GM19324 (cell line): ENCODE results near the gene NRN1L.

ENCODE experiments used
- ATAC-seq: cut with Tn5 transposase; IDR thresholded peaks from one replicate; pipeline ENCODE4 v1.9.1; 2021; ENCODE audit warnings: mild to moderate bottlenecking, moderate library complexity; ENCODE audit not compliant: unreplicated experiment, low FRiP score

The NRN1L gene

DNA sequence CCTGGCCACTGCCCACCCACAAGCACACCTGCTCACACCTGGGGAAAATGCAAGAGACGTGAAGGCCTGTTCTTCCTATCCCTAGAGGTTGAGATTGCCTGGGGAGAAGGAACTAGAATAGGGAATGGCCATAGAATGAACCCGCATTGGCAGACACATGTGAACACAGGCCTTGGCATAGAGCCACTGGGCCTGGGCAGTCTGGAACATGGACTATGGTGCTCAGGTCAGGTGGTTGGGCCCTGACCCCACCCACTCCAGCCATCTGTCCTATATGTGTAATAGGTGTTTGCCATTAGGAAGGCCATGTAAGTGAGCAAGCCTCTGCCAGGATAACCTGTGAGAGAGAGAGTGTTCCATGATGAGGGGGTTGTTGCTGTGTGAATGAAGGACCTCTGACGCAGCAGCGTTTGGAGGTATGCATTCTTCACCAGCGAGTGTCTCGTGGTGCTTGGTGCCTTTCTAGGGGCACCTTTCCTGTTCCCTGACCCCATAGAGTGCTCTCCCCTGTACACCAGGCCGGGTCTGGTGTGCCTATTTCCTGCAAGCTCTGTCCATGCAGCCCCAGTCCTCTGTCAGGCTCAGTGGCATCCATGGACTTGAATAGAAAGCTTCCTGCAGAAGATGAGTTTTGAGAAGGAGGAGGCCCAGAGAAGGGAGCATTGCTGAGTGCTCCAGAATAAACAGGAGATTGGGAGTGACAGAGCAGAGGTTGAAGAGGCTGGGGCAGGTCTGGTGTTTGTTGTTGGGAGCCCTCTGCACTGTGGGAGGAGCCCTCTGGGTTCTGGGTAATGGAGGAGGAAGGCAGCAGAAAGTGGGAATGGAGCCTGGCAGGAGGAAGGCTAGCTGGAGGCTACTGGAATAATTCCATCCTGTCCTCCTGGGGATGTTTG, 31.4 kb downstream of the NRN1L start:
- ATAC-seq: no peak

DNA sequence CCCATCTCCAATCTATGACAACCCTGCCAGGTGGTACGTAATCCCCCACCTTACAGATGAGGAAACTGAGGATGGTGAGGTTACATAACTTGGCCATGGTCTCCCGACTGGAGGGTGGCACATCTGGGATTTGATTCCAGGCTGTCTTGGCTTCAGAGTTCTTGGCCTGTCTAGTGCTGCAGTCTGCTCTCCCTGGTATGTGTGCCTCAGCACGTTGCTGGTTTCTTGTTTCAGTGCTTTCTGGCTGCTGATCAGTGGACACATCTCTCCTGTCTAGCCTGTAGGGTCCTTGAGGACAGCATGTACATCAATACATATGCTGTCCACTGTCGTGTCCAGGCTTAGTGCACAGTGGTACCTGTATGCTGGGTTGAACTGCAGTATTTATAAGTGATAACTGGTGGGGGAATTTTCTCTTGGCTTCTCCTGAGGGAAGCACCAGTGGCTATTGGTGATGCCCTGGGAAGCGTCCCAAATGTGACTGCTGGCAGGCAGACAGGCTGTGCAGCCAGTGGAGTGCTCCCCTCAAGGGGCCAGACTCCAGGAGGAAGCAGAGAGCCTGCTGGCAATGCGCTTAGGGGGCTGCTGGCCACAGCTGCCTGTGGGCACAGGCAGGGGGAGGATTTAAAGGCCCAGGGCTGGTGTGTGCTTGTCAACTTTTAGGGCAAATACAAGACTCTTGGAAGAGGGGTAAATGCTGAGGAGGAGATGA, 32.6 kb downstream of the NRN1L start:
- no peak for ATAC-seq

DNA sequence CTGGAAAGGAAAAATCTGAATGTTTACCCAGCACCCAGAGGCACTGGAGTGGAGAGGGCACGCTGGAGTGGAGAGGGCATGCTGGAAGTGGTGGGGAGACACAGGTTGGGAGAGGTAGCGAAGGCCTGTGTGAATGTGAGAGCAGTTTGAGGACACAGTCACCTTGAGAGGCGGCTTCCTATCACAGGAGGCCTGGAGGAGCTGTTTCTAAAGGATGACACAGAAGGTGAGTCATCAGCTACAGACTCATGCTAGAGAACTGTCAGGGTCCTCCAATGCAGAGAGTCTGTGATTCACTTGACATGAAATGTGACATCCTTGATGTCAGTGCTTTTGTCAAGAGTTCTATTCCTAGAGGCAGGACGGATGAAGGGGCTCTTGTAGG, 33.2 kb downstream of the NRN1L start:
- ATAC-seq: no peak

DNA sequence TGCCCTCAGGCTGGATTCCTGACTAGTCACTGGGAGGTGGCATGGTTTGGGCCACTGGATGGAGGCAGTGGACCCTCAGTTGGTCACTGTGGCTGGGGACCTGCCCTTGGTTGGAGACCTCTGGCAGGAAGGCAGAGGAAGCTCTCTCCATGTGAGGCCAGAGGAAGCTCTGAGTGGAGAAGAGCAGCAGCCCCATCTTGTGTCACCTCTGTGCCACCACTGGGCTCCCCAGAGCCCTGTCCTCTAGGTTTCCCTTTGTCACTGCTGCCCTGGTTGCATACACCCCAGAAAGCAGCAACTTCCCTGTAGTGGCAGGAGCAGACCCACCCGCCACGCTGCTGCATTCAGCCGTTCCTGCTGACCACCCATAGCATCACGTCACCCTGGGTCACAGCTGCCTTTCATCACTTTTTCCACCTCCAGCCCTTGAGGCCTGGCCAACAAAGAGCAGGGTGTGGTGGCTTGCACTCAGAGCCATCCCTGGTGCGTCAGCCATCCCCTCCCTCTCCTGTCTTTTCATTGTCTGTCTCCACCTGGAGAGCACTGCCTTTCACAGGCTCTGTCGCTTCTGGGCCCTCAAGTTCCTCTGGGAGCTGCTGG, 35.0 kb downstream of the NRN1L start:
- ATAC-seq: no peak

- ATAC-seq: no peak
Observed at GRCh38 chr16:67922221-67922620, 37.5 kb downstream of the NRN1L start.

GRCh38 chr16:67922740-67923139, 38.1 kb downstream of the NRN1L start:
- no peak for ATAC-seq

DNA sequence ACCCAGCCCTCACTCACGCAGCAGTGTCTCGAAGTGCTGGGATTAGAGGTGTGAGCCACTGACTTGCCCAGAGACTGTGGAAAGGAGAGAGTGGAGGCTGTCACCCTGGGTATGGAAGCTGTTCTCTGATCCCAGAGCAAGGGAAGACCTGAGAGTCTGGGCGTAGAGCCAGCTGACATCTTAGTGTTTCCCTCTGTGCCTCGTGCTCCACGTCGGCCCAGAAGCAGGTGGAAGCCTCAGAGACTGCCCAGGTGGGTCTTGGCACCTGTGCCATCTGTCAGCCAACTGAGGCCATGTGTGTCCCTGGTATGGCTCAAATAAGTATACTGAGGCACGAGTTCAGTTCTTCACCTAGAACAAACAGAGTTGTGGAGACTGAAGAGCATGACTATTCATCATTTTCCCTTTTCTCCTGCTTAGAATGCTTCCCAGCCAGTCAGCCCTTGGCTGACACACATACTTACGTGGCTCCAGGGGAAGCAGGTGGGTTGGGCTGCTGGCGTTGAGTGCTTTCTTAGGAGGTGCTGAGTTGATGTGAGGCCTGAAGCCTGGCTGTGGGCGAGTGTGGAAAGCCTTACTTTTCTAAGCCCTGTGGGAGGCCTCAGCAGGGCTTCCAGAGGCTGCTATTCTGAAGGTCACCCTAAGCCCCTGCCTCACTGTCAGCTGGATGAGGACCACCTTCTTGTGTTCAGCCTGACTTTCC, 38.9 kb downstream of the NRN1L start:
- no peak for ATAC-seq

DNA sequence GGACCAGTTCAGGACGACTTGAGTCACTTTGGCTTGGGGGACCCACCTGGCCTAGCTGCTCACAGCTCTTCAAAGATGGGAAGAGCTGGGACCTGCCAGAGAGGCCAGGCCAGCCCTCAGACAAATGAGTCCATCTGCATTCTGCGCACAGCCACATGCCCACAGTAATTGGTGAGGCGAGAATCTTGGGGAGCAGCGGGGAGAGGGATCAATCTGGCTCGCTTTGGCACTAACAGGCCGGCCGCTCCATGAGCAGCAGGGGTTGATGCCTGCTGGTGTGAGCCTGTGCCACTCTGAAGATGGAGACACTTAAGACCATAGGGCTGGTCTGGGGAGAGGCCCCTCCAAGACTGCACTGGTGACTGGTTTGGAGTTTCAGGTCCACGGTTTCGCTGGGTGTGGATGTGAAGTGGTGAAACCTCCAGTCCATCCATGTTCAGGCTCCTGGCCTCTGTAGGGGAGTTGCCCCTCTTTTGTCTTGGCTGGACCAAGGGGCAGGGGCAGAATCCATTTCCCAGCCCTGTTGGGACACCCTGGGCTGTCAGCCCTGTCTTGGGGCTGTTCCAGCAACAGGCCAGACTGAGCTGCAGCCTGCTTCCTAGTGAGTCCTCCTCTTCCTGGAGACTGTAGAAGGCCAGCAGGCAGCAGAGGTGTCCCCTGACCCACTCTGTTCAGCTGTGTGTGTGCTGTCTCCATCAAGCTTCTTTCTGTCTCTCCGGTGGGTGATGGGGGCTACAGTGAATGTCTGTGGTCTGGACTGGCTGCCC, 39.6 kb downstream of the NRN1L start:
- no peak for ATAC-seq

DNA sequence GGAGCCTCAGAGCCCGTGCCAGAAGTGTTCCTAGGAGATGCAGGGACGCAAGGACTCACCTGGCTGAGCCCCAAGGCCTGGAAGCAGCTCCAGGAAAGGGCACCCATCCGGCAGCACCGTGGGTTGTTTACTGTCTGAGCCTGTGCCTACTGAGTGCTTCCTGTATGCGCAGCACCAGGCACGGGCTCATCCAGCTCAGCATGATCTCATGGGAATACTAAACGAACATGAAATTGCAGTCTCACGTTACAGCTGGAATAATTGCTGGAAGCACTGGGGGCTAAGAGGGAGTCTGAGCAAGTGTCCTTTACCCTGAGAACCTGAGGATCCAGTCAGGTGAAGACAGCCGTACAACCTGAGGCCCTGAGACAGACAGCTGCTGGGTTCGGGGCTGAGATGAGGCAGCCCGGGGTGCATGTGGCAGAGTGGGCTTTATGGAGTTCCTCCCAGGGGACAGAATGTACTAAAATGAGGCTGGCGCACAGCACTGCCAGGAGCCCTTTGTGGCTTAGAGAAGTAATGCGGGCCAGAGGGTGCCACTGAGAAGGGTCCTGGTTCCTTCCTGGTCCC, 41.6 kb downstream of the NRN1L start:
- ATAC-seq: no peak

GRCh38 chr16:67927131-67927941, 42.7 kb downstream of the NRN1L start:
- no peak for ATAC-seq

GRCh38 chr16:67928147-67928546, 43.5 kb downstream of the NRN1L start:
- no peak for ATAC-seq

DNA sequence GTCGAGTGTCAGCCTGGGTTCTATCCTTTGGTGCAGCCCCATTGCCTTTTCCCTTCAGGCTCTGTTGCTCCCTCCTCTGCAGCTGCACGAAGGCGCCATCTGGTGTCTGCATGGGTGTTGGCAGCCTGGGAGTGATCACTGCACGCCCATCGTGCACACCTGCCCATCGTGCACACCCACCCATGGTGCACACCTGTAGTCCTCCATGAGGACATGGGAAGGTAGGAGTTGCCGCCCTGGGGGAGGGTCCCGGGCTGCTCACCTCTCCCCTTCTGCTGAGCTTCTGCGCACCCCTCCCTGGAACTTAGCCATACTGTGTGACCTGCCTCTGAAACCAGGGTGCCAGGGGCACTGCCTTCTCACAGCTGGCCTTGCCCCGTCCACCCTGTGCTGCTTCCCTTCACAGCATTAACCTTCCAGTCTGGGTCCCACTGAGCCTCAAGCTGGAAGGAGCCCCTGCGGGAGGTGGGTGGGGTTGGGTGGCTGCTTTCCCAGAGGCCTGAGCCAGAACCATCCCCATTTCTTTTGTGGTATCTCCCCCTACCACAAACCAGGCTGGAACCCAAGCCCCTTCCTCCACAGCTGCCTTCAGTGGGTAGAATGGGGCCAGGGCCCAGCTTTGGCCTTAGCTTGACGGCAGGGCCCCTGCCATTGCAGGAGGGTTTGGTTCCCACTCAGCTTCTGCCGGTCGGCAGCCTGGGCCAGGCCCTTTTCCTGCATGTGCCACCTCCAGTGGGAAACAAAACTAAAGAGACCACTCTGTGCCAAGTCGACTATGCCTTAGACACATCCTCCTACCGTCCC, 44.1 kb downstream of the NRN1L start:
- ATAC-seq: no peak

DNA sequence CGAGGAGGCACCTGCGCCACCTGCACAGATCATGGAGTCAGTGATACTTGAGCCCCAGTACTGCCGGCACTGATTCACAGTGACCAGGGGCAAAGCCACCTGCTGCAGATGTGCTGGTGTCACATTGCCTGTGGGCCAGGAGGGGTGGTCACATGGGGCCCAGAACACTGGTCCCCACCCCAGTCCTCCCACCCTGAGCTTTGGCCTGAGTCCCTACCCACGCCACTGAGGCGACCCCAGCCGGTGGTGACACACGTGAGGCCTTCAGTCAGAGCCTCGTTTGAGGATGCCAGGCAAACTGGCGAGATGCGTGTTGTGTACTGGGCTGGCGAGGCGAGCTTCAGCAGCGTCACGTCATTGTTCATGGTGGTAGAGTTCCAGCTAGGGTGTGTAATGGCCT, 45.5 kb downstream of the NRN1L start:
- no peak for ATAC-seq

GRCh38 chr16:67930678-67931211, 46.1 kb downstream of the NRN1L start:
- no peak for ATAC-seq

- no peak for ATAC-seq
Observed at GRCh38 chr16:67931712-67932461, 47.2 kb downstream of the NRN1L start, which contains the start of gene CTRL. TSS of gene CTRL (minus strand) at chr16:67931862. CDS start at chr16:67931852, 10 bp downstream.

DNA sequence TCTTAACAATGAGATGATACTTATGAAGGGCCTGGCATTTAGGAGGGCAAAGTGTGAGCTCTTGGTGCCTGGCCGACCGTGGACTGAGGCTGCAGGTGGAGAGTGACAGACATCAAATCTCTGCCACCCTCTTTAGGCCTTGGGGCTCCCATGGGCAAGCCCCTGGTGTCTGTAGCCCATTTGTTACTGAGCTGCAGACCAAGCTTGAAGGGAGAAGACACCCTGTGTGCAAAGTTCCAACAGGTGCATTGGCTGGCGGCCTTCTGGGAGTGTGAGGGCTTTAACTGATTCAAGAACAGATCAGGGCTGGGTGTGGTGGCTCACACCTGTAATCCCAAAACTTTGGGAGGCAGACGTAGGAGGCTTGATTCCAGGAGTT, 47.8 kb downstream of the NRN1L start:
- ATAC-seq: no peak

DNA sequence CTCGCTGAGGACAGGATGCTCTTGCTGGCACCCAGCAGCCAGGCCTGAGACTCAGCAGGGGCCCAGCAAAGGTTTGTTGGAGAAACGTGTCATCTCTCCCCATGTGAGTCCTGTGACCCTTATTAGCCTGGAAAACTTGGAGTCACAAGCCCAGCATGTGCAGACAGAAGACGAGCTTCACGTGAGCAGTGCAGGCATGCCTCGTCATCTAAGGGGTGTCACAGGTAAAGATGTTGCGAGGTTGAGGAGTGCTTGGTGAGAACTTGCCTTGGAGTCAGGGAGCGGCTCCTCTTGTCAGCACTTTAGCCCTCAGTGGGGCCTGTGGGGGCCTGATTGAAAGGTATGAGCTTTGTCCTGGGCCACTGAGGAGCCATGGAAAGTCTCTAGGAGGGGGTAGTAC, 49.1 kb downstream of the NRN1L start:
- ATAC-seq: no peak
